HG02981 (cell line): ENCODE results near the gene CATSPER4.

Experiments used
- ATAC-seq: cut with Tn5 transposase; IDR thresholded peaks from one replicate; pipeline ENCODE4 v1.9.1; 2021; ENCODE audit warnings: mild to moderate bottlenecking, moderate library complexity; ENCODE audit not compliant: unreplicated experiment

Gene CATSPER4

DNA sequence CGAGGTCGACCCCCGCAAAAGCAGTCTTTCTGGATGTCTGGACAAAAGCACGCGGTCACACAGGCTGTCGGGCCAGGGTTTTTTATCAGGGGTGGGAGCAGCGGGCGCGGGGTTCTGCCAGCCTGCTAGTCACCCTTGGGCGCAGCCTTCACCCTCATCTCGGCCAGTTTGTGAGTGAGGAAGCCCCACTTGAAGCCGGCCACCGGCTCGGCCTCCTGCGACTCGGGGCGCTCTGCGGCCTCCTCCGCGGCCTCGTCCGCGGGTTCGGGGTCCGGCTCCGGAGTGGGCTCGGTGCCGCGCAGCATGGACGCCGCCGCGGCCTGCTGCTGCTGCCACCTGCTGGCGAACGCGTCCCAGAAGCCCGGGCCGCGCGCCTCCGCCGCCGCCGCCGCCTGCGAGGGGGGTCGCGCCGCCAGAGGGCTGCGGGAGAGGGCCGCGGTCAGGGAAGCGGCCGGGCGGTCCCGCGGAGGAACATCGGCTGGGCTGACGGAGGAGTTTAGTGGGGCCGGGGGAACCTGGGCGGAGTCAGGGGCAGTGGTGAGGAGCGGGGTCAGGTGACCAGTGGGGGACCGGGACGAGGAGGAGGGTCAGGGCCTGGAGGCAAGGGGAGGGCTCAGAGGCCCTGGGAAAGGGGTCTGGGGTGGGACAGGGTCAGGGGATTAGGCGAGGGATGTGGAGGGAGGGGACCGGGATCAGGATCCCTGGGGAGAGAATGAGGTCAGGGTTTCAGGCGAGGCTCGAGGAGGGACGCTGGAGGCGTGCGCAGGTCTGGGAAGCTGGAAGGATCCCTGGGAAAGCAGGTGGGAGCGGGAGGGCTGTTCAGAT is 26.2 kb upstream of the CATSPER4 start:
- ATAC-seq = no peak

- ATAC-seq = no peak
These were observed 25.2 kb upstream of the CATSPER4 start for GRCh38 chr1:26164861-26165842.

GRCh38 chr1:26166719-26167281 is 23.6 kb upstream of the CATSPER4 start:
- no peak for ATAC-seq

- ATAC-seq = no peak
These were observed 21.8 kb upstream of the CATSPER4 start, which contains the start of gene C1orf232 for GRCh38 chr1:26168410-26169197. TSS of gene C1orf232 (minus strand) at chr1:26168963. CDS start at chr1:26168499, 464 bp downstream.

- no peak for ATAC-seq
These were observed 21.2 kb upstream of the CATSPER4 start for GRCh38 chr1:26169198-26169554.

DNA sequence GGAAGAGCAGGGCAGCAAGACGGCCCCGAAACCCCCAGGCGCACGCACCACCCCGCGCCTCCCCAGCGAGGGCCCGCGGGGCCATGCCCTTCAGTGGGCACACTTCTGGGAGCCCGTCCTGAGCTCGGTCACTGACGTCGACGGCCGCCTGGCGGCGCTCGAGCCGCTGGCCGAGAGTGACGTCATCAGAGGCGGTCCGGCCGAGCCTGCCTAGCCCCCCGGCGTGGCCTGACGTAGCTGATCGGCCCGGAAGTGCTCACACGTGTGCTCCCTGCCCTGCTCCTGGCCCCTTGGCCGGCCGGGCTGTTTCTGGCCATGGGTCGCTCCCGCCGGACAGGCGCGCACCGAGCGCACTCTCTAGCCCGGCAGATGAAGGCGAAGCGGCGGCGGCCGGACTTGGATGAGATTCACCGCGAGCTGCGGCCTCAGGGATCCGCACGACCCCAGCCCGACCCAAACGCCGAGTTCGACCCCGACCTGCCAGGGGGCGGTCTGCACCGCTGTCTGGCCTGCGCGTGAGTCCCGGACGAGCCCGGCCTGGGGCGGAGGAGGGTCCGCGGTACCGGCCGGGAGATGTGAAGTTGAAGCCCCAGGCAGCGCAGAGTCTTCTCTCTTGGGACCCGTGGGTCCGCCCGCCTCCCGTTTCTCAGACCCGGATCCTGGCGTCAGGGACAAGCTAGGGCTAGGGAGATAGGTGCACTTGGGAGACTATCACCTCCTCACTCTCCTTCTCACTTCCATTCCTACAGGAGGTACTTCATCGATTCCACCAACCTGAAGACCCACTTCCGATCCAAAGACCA is 20.5 kb upstream of the CATSPER4 start, which contains the start of gene ZNF593:
Gene ZNF593 (plus strand): TSS at position 240 of the 803 bp plus-strand sequence. CDS start 76 bp downstream, at position 316.
- peak; percentile 91 for ATAC-seq

DNA sequence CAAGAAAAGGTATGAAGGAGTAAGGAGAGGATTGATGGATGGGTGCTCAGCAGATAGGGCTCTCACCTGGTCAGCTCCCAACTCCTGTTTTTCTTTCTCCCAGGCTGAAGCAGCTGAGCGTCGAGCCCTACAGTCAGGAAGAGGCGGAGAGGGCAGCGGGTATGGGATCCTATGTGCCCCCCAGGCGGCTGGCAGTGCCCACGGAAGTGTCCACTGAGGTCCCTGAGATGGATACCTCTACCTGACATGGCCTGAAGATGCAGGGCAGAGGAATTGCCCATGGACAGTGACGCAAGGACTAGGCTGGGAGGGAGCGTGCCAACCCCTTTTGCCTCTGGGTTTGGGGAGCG is 20.0 kb upstream of the CATSPER4 start:
- no peak for ATAC-seq

DNA sequence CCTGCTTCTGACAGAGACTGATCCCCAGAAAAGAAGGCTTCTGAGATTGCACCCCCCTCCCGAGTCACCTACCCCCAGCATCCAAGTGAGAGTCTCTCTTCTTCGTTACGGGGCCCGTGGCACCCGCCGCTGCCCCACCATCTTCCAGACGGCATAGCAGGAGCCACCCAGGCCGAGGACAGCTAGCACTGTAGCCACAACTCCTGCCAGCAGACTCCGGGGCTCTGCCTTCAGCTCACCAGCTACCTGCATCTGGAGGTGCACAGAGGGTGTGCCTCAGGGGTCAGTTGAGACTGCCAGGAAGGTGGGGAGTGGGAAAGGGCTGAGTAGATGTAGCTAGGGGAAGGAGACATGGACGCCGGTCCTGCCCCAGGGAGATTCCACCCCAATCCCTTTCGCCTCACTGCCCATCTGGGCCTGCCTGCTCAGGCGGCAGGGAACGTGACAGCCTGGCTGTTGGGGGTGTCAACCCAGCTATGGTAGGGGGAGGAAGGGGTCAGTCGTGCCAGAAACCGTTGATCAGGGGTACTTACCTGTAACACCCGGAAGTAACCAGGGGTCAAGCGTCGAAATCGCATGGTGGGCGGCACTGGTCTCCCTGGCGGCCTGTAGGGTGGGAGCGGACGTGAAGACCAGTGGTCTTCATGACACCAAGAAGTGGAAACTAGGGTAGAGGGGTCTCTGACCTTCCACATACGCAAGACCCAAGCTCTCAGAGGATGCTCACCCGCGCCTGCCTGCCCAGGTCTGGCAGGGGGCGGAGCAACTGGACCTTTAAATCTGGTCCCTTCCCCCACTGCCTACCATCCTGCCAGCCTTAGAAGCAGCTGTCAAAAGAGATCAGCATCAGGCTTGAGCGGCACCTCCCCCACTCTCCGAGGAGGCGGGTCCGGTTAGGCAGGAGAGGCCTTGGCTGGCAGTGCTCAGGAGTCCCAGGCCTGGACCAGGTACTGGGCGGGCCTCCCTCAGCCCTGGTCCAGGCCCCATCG is 19.0 kb upstream of the CATSPER4 start, which contains the start of gene ZNF593OS:
Gene ZNF593OS (minus strand): TSS at position 749 of the 989 bp plus-strand sequence. CDS start 171 bp downstream, at position 578.
- ATAC-seq = no peak

DNA sequence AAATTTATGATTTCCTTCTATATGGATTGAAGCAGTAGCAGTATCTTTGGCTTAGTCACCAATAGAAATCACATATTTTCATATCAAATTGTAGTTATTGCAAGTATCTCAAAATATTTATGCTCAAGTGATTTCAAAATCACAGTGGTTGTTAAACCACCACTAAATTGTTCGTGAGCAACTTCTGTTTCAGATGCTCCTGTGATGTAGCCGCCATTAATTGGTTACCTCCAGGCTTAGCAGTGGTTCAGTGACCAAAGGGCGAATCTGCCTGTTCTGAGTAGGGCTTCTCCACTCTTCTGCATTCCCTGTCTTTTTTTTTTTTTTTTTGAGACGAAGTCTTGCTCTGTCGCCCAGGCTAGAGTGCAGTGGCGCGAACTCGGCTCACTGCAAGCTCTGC is 15.1 kb upstream of the CATSPER4 start:
- no peak for ATAC-seq

DNA sequence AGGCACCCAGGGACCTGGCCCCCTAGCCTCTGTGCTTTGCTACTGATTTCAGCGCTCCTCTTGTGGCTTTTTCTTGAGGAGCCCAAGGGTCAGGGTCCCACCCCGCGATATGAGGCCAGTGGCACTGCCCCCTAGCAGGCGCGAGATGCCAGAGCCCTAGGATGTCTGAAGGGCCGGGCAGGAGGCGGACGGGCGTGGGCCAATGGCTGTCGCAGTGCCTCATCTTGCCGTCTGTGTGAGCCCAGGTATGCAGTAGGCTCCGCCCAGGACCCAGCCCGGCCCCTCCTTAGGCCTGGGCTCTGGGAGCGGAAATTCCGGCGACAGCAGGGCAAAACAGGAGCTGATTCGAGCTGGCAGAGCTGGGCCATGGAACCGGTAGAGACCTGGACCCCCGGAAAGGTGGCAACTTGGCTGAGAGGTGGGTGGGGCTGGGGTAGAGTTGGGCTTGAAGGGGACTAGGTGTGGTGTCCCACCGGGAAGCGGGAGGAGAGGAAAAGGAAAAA is 13.2 kb upstream of the CATSPER4 start, which contains the start of gene CNKSR1:
Gene CNKSR1 (plus strand): TSS at position 310 of the 503 bp plus-strand sequence. CDS start 57 bp downstream, at position 367.
- ATAC-seq = no peak

GRCh38 chr1:26180010-26180506 is 10.3 kb upstream of the CATSPER4 start:
- no peak for ATAC-seq

- ATAC-seq = no peak
These were observed 8.6 kb upstream of the CATSPER4 start for GRCh38 chr1:26181586-26182382.

- ATAC-seq = no peak
These were observed 8.1 kb upstream of the CATSPER4 start for GRCh38 chr1:26182383-26182696.

- no peak for ATAC-seq
These were observed 6.3 kb upstream of the CATSPER4 start for GRCh38 chr1:26184086-26184485.

GRCh38 chr1:26184883-26185282 is 5.5 kb upstream of the CATSPER4 start:
- no peak for ATAC-seq

GRCh38 chr1:26187882-26188281 is 2.5 kb upstream of the CATSPER4 start:
- no peak for ATAC-seq

GRCh38 chr1:26188477-26188876 is 1.9 kb upstream of the CATSPER4 start:
- ATAC-seq = no peak
